SW 1271 (cell line): ENCODE measurements around the gene MAT2A.
"Not testable (repeated sequence)": the region's sequence is repeated elsewhere in the genome, so short reads cannot be mapped to it uniquely, and the experiment has no call there.

Experiments used
- DNase-seq, 2 experiments: peaks; one replicate each; lab custom pipeline; 2025; lab: John Stamatoyannopoulos, UW

Gene MAT2A

DNA sequence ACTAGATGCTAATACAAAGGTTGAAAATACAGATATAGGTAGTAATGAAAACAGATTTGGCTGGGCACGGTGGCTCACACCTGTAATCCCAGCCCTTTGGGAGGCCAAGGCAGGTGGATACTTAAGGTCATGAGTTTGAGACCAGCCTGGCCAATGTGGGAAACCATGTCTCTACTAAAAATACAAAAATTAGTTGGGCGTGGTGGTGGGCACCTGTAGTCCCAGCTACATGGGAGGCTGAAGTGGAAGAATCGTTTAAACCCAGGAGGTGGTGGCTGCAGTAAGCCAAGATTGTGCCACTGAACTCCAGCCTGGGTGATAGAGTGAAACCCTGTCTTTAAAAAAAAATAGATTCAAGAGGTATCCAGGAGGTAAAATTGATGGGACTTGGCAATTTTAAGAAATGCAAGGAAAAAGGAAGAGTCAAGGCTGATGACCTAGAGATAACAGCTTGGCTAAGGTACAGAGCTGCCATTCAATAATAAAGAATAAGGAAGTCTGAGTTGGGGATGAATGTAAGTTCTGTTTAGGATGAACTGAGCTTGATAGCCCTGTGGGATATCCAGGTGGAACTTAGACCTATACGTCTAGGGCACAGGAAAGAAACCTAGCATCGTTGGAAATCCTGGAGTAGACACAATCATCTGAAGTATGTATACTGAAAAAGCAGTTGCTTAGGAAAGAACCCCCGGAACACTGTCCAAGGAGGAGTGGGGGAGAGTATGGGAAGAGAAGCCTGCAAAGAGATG lies 9.1 kb downstream of the MAT2A start:
- DNase-seq = no peak

DNA sequence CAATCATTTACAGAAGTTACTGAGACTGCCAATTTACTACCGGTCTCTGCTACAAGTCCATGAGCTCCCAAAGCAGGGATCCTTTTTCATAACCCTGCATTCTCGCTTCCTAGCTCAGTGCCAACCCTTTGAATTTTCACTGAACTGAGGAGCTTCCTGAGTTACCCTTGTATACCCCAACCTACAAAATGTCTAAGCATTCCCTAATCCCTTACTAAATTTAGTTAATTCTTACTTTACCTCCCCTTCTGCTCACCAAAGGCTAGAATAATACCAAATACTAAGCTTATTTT lies 9.6 kb downstream of the MAT2A start:
- DNase-seq = no peak

DNA sequence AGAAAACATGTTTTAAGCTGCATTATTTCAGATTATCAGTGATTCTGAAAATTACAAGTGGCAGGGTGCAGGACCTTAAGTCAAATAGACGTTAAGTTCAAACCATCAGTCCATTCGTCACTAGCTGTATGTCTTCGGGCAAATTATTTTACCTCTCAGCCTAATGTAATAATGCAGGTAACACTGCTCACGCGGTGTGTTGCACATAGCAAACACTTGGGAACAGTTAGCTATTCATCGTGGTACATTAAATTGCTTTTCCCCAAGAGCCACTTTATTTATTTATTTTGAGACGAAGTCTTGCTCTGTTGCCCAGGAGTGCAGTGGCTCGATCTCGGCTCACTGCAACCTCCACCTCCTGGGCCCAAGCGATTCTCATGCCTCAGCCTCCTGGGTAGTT lies 10.1 kb downstream of the MAT2A start:
- DNase-seq = no peak

DNA sequence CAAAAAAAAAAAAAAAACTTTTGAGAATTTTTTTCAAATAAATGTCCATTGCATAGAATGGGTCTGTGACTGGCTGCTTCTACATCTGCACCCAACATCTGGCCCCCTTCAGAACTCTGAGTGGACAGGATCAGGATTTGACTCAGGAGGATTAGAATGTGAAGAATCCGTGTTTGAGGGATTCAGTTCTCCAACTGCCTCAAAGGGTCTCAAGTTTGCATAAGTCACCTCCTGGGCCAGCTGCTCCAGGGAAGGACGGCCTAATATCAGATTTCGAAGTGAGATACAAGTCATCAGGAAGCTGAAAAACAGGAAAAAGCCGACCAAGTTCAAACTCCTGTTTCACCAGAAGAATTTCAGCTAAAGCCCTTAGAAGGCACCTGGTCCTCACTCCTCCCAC lies 10.9 kb downstream of the MAT2A start:
- peak; percentile 60 to 73 for DNase-seq

DNA sequence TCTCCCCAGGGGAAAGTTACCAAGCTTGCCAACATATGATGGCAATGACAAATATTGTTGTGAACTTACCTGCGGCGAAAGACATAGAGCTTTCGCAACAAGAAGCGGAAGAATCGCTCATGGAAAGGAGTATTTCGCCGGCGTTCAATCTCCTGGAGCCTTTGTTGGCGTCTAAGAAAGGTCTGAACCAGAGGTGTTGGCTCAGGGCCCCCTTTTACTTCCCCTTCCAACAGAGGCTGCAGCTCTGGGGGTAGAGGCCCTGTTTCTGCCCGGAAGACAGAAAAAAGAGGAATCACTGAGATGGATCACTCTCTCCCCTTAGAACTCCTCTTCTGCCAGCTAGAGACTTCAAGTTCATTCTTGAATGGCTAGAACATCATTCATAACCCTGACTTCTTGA lies 11.5 kb downstream of the MAT2A start:
- DNase-seq = no peak

DNA sequence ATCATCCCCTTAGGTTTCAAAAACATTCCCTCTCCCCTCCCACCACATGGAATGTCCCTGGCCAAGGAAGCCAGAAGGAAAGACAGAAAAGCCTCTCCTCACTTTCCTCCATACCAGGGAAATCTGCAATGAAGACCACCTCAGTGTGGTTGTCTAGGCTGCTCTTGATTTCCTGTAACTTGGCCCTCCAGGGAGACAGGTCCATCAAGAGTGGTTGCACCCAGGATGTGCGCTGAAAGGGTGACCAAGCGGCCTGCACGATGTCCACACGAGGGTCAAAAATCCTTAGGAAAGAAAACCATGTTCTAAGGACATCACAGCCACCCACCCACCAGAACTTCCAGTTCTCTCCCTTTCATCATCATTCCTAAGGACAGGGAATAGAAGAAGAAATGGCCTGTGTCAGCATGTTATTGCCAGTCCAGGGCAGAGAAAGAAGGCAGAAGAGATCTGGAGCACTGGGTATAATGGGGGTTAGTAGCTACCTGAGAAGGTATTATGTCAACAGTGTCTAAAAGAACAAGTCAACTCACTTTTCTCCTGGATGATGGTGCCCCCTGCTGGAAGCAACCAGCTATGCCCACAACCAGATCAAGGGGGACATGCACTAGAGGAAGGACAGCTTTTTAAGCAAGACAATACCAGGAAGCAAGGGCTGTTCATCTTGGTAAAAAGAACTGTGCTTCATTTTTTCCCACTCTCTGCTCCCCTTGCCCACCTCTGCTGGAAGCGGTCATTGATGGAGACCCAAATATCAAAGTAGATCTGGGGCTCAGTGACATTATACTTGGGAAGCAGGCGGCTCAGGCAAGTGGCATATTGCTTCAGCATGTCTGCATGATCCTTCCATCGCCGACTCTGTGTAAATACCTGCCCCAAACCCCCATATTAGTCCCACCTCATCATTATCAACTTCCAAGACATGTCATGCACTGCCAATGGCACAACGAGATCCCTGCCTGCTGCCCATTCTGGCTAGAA lies 13.0 kb downstream of the MAT2A start:
- DNase-seq = peak; percentile 31 to 68

DNA sequence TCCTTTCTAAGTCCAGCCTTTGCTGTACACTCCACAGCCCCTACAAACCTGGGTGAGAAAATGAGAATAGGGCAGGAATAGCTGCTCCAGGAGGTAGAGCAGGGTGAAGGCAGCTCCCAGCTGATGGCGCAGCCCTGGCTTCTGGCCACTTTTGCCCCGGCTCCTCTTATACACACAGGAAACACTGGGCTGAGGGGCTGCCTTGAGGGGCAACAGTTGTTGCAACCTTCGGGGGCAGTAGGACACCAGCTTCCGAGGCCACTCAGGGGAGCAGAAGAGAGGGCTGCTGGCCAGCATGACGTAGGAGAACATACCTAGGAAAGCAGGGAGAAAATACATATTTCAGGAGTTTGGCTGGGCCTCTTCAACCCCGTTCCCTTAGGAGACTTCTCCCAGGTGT lies 14.2 kb downstream of the MAT2A start:
- no peak for DNase-seq

DNA sequence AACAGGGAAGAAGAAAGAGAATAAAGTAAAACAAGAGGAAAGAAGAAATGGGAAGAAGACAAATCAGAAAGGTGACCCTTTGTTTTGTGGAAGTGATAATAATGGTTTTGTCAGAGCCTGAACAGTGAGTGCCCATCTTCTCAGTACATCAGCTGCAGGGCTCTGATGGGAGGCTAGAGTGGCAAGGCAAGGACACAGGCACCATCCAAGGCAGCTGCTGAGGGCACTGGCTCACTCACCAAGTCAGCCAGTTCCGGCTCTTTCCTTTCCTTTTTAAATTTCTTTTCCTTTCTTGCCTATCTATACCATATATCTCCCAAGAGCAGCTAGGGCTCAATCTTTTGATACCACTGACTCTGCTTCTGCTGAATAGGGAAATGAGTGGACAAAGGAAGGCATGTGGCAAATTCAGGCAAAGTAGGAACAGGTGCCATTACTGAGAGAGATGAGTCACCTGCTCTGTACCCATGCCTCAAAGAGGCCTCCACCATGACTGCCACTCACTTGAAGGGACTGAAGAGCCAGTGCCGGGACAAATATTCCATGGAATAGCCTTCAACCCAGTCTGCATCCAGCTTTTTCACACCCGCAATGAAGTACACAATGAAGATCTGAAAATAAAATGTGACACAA lies 16.1 kb downstream of the MAT2A start:
- no peak for DNase-seq

DNA sequence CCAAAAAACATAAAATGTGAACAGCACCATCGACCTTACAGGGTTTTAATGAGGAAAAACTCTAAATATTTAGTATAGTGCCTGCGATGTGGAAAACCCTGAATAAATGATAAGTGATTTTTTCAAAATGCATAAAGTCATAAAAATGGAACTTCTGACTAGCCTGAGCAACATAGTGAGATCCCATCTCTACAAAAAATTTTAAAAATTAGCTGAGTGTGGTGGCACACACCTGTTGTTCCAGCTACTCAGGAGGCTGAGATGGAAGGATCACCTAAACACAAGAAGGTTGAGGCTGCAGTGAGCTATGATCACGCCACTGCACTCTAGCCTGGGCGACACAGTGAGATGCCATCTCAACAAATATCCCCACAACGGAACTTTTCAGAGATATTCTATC lies 18.2 kb downstream of the MAT2A start:
- no peak for DNase-seq

DNA sequence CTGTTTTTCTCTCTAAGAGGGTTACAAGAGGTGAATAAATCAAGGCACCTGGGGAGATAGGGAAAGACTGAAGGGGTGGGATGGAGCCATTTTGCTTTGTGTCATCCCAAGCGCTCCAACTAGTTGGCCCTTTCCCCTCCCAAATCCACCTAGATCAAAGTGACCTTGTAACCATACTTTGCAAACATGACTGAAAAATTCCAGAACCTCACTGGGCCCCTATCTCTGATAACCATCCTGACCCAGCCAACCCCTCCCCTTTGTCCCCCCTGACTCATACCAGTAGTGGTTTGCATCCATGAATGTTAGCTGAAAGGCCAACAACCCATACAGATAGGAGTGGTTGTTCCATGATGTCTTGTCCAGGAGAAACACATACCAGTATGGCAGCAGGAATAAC lies 19.2 kb downstream of the MAT2A start:
- no peak for DNase-seq

DNA sequence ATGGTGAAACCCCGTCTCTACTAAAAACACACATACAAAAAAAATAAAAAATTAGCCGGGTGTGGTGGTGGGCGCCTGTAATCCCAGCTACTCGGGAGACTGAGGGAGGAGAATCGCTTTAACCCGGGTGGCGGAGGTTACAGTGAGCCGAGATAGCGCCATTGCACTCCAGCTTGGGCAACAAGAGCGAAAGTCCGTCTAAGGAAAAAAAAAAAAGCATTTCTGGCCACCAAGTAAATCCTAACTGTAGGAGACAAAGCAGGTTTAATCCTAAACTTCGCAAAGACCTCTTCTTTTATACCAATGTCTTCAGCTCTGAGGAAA lies 21.4 kb downstream of the MAT2A start:
- not testable (repeated sequence) for DNase-seq

DNA sequence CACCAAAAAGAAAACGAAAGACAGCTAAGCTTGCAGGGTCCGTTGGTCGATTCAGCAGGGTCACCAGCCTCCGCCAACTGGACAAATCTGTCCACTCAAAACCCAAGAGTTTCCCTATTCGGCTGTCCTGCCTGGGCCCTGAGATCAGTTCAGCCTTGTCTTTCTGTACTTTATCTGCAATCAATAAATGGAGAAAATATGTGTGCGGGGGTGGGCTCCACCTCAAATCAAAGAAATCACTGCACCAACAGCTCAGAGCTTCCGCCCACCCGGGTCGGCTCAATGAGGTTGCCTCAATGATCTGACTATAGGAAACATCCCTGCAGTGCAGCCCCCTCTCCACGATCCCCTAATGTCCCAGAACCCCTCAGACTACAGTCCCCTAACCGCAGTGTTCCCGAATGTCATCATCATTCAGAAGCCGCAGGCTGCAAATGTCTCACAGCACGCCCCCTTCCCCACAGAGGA lies 21.9 kb downstream of the MAT2A start:
- DNase-seq = no peak

DNA sequence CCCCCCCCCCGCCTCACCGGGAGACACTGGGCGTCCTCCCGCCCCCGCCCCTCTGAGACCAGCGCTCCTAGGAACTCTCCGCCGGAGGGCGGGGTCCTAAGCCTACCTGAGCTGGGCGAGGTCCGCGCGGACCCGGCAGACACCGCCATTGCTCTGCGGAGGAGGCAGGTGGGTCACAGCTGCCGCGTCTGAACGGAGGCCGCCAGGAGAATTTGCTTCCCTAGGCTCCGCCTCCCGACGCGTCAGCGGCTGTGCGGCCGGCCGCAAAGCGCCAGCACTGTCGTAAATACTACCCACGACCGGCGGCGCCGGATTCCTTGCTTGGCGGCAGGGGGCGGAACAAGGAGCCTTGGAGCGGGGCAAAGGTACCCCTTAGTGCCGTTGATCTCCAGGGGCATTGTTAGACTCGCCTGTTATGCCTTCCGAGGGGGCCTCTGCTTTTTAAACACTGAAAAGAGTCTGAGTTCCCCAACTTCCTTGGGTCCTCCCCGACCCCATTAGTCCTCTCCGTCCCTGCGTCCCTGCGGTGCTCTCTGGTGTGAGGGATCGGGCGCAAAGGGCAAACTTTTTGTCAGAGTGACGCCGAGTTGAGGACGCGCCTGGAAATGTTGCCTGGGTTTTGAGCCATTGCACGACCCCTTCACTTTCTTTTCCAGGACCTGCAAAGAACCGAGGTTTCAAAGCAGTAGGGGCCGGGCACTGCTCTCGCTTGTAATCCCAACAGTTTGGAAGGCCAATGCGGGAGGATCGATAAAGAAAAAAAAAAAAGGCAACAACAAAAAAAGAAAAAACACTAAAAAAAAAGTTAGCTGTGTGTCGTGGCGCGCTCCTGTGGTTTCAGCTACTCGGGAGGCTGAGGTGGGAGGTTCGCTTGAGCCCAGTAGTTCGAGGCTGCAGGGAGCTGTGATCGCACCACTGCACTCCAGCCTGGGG lies 22.6 kb downstream of the MAT2A start, which contains the start of gene GGCX:
TSS of gene GGCX (minus strand) at position 214 of the 933 bp plus-strand sequence. CDS start at position 149, 65 bp downstream.
- DNase-seq = peak; percentile 86 to 88

DNA sequence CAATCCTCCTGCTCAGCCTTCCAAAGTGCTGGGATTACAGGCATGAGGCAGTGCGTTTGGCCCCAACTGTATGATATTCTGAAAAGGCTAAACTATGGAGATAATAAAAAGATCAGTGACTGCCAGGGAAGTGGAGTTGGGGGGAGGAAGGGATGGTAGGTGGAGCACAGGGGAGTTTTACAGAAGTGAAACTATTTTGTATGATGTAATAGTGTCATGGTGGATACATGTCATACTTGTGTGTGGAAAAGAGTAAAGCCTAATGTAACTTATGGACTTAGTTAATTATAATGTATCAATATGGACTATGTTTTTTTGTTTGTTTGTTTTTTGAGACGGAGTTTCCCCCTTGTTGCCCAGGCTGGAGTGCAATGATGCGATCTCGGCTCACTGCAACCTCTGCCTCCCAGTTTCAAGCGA lies 25.2 kb downstream of the MAT2A start:
- no peak for DNase-seq

DNA sequence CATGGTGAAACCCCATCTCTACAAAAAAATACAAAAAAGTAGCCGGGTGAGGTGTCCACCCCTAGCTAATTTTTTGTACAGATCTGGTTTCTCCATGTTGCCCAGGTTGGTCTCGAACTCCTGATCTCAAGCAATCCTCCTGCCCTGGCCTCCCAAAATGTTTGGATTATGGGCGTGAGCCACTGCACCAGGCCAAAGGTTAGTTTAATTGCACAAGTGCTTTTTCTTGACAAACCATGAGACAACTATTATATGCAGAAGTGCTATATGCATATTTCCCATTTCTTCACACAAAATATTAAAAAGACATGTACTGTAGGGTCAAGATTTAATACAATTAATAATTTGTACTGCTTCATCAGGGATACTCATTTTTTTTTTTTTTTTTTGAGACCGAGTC lies 27.3 kb downstream of the MAT2A start:
- DNase-seq = no peak

DNA sequence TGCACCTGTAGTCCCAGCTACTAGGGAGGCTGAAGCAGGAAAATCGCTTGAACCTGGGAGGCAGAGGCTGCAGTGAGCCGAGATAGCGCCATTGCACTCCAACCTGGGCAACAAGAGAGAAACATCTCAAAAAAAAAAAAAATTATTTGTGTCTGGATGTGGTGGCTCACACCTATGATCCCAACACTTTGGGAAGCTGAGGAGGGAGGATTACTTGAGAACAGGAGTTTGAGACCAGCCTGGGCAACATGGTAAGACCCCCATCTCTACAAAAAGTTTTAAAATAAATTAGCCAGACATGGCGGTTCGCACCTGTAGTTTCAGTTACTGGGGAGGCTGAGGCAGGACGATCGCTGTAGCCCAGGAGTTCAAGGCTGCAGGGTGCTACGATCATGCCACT lies 36.8 kb downstream of the MAT2A start:
- no peak for DNase-seq

DNA sequence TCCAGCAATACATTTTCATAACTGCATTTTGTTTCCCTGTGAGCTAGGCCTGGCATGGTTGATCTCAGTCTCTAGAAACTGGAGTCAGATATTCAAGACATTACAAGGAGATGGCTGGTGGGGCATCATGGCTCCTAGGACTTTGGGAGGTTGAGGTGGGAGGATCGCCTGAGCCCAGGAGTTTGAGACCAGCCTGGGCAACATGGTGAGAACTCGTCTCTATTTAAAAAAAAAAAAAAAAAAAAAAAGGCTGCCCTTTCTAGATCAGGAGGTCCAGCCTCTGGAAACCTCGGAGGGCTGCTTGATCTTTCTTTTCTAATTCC lies 38.1 kb downstream of the MAT2A start:
- no peak for DNase-seq

DNA sequence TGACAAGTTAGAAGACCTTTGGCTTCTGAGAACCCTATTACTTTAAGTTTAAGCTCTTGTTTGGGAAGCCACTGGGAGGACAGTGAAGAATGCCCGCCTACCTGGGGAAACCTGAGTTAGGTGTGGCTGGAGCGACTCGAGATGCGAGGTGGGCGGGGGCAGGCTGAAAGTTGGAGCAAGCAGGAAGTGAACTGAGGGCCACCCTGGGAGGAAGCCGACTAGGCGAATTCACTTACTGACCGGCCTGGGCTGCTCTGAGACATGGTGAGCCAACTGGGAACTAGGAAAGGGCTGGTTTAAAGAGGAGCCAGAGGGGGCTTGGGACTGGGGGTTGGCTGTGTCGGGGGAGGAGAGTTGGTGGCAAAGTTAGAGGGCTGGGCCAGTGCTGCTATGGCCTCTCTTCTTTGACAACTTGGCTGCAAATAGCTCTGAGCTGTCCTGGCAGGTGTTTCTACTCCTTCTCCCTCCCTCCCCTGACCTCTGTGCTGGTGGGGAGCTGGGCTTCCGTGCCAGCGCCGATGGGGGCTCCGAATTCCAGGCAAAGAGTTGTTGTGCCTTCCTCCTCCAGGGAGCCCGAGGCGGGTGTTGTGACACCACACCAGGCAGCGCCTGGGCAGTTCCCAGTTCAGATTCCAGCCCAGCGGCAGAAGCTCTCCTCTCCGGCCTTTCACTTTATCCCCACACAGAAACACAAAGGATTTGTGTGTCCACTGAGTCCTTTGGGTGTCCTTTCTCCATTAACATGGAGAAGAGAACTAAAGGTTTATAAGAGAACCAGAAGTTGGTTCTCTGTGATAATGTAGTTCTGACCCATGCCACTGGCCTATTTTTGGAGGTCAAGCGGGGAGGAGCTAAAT lies 38.6 kb downstream of the MAT2A start, which contains the start of gene VAMP8:
TSS of gene VAMP8 (plus strand) at position 201 of the 857 bp plus-strand sequence. CDS start at position 262, 61 bp downstream.
- no peak for DNase-seq

DNA sequence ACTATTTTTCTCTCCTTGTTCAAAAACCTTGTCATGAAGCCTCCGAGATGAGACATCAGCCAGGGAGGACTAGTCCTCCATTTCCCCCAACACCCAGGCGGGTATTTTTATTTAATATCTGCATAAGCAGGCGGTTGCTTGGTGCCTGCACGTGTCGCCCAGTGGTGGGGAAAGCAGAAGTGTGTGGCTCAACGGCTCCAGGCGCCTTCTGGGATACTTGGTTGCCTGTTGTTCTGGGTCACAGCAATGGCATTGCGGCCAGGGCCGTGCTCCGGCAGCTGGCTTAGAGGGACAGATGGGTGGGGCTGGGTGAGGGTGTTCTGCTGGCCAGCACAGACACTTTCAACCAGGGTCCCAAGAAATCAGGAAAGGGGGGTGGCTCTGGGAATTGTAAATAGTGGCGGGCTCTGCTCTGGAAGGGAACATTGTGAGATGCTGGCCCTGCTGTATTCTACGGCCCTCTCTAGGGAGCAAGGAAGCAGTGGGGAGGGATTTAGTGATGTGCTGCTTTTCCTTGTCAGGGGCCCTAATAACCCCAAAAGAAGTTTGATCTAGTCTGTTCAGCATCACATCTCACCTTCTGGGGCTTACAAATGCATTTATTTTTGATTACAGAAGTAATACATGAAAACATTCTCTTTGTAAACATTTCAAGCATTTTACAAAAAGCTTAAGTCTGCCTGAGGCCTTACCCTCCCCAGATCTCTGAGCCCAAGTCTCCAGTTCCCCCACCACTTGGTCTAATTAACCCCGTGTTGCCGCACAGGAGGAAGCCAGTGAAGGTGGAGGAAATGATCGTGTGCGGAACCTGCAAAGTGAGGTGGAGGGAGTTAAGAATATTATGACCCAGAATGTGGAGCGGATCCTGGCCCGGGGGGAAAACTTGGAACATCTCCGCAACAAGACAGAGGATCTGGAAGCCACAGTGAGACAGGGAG lies 39.5 kb downstream of the MAT2A start:
- no peak for DNase-seq
